ENCODE results near the gene CRYBG1.

GRCh38 chr6:106475284-106475683 lies 114.8 kb downstream of the CRYBG1 start:
- TF ChIP-seq BHLHE40 (IDR thresholded peaks at IDR 0.05; ENCODE audit: borderline replicate concordance in 1 of 2, low read depth in 2 of 2, low read length in 1 of 2) (no peak), PAX8 (IDR thresholded peaks at IDR 0.05) (no peak), GABPA (IDR thresholded peaks at IDR 0.05; ENCODE audit: low read depth) (no peak), RAD21 (IDR thresholded peaks at IDR 0.05; ENCODE audit: insufficient read depth, low read depth, low read length) (no peak), EZH2 (IDR thresholded peaks at IDR 0.05; ENCODE audit: borderline replicate concordance, control insufficient read depth, low read depth, low read length) (no peak), IRF3 (IDR thresholded peaks at IDR 0.05) (no peak)
- TF ChIP-seq, protein P1, sequence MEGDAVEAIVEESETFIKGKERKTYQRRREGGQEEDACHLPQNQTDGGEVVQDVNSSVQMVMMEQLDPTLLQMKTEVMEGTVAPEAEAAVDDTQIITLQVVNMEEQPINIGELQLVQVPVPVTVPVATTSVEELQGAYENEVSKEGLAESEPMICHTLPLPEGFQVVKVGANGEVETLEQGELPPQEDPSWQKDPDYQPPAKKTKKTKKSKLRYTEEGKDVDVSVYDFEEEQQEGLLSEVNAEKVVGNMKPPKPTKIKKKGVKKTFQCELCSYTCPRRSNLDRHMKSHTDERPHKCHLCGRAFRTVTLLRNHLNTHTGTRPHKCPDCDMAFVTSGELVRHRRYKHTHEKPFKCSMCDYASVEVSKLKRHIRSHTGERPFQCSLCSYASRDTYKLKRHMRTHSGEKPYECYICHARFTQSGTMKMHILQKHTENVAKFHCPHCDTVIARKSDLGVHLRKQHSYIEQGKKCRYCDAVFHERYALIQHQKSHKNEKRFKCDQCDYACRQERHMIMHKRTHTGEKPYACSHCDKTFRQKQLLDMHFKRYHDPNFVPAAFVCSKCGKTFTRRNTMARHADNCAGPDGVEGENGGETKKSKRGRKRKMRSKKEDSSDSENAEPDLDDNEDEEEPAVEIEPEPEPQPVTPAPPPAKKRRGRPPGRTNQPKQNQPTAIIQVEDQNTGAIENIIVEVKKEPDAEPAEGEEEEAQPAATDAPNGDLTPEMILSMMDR (IDR thresholded peaks at IDR 0.05 in 2 of 3, conservative IDR thresholded peaks at IDR 0.05 in 1 of 3; ENCODE audit: control insufficient read depth in 2 of 3, extremely low read depth in 1 of 3, insufficient read depth in 1 of 3, low read depth in 3 of 3, low read length in 3 of 3): no peak
- TF ChIP-seq, protein P2, sequence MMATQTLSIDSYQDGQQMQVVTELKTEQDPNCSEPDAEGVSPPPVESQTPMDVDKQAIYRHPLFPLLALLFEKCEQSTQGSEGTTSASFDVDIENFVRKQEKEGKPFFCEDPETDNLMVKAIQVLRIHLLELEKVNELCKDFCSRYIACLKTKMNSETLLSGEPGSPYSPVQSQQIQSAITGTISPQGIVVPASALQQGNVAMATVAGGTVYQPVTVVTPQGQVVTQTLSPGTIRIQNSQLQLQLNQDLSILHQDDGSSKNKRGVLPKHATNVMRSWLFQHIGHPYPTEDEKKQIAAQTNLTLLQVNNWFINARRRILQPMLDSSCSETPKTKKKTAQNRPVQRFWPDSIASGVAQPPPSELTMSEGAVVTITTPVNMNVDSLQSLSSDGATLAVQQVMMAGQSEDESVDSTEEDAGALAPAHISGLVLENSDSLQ (IDR thresholded peaks at IDR 0.05): no peak
- TF ChIP-seq, protein P3, sequence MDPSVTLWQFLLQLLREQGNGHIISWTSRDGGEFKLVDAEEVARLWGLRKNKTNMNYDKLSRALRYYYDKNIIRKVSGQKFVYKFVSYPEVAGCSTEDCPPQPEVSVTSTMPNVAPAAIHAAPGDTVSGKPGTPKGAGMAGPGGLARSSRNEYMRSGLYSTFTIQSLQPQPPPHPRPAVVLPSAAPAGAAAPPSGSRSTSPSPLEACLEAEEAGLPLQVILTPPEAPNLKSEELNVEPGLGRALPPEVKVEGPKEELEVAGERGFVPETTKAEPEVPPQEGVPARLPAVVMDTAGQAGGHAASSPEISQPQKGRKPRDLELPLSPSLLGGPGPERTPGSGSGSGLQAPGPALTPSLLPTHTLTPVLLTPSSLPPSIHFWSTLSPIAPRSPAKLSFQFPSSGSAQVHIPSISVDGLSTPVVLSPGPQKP (IDR thresholded peaks at IDR 0.05; ENCODE audit: low read depth, low read length): no peak
- TF ChIP-seq, protein P4, sequence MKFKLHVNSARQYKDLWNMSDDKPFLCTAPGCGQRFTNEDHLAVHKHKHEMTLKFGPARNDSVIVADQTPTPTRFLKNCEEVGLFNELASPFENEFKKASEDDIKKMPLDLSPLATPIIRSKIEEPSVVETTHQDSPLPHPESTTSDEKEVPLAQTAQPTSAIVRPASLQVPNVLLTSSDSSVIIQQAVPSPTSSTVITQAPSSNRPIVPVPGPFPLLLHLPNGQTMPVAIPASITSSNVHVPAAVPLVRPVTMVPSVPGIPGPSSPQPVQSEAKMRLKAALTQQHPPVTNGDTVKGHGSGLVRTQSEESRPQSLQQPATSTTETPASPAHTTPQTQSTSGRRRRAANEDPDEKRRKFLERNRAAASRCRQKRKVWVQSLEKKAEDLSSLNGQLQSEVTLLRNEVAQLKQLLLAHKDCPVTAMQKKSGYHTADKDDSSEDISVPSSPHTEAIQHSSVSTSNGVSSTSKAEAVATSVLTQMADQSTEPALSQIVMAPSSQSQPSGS (IDR thresholded peaks at IDR 0.05; ENCODE audit: low read length): no peak
